CD4-positive, alpha-beta memory T cell (primary cell): ENCODE data around the gene MXRA8. TPM values are rescaled to one million over a fixed set of nuclear protein-coding genes. Genes with fewer than 3 reads are reported as not detected.

ENCODE experiments used
- CTCF ChIA-PET: fragments of 350-600 bp; sonication (Branson Sonifier 250); formaldehyde crosslinking; loops from one replicate; lab custom pipeline; 2021; ENCODE audit warnings: inconsistent platforms; ENCODE audit not compliant: partially characterized antibody; lab: Charles Lee
- POLR2A ChIA-PET: fragments of 350-600 bp; sonication (Branson Sonifier 250); formaldehyde crosslinking; loops from one replicate; lab custom pipeline; 2021; ENCODE audit not compliant: partially characterized antibody; lab: Charles Lee
- DNase-seq, 5 donors: peaks; one replicate each; pipeline versions ENCODE4 v3.0.0 to v3.0.0-alpha.2; 2020 to 2022; ENCODE audit warnings: mixed read lengths in 1 of 5
- H3K27ac ChIP-seq: one replicate; pipeline ENCODE4 v1.7.0; 2013; ENCODE audit warnings: low read depth, low read length
- H3K27me3 ChIP-seq: 2 replicates; pipeline ENCODE4 v1.7.0; 2013; ENCODE audit warnings: mild to moderate bottlenecking, low read length, moderate library complexity; ENCODE audit not compliant: insufficient read depth
- H3K36me3 ChIP-seq: 2 replicates; pipeline ENCODE4 v1.7.0; 2013; ENCODE audit warnings: mild to moderate bottlenecking, low read length, moderate library complexity; ENCODE audit not compliant: insufficient read depth
- H3K4me1 ChIP-seq: 2 replicates; pipeline ENCODE4 v1.7.0; 2013; ENCODE audit warnings: mild to moderate bottlenecking, low read length, moderate library complexity; ENCODE audit not compliant: insufficient read depth
- H3K4me3 ChIP-seq, 2 donors: one replicate each; pipeline ENCODE4 v1.7.0; 2013; ENCODE audit warnings: low read length in 2 of 2, mild to moderate bottlenecking in 1 of 2
- H3K9me3 ChIP-seq, 2 donors: one replicate each; pipeline ENCODE4 v1.7.0; 2013; ENCODE audit warnings: low read length in 2 of 2, control low read depth in 1 of 2; ENCODE audit not compliant: control insufficient read depth in 1 of 2
- H3K27ac Mint-ChIP-seq, 7 donors: one replicate each; pipeline ENCODE4 v1.8.0; 2020 to 2021; ENCODE audit warnings: mixed read lengths in 7 of 7, mild to moderate bottlenecking in 6 of 7, inconsistent platforms in 3 of 7, moderate library complexity in 3 of 7
- H3K27me3 Mint-ChIP-seq, 2 donors: one replicate each; pipeline ENCODE4 v1.8.0; 2020 to 2021; ENCODE audit warnings: mixed read lengths in 2 of 2
- H3K36me3 Mint-ChIP-seq, 2 donors: one replicate each; pipeline ENCODE4 v1.8.0; 2020 to 2021; ENCODE audit warnings: mixed read lengths in 2 of 2, inconsistent platforms in 1 of 2, mild to moderate bottlenecking in 1 of 2
- H3K4me1 Mint-ChIP-seq, 4 donors: one replicate each; pipeline ENCODE4 v1.8.0; 2020 to 2021; ENCODE audit warnings: mixed read lengths in 4 of 4, mild to moderate bottlenecking in 1 of 4
- H3K4me3 Mint-ChIP-seq, 8 donors: one replicate each; pipeline ENCODE4 v1.8.0; 2020 to 2021; ENCODE audit warnings: mixed read lengths in 8 of 8, mild to moderate bottlenecking in 7 of 8, moderate library complexity in 6 of 8, inconsistent platforms in 3 of 8
- H3K9me3 Mint-ChIP-seq, 8 donors: one replicate each; pipeline ENCODE4 v1.8.0; 2020 to 2021; ENCODE audit warnings: mixed read lengths in 8 of 8, mild to moderate bottlenecking in 5 of 8, inconsistent platforms in 3 of 8, moderate library complexity in 1 of 8
- intact Hi-C: fragments of 100-400 bp; cut with micrococcal nuclease; formaldehyde crosslinking; loops from one replicate; pipeline ENCODE4 v1.15.1; 2023
- polyA plus RNA-seq, 2 donors: library from polyadenylated mRNA; unstranded; fragments of 300-500 nt; fragmentation: Illumina TruSeq; gene quantifications; one replicate each; pipeline ENCODE4 v1.2.3, GENCODE V29; 2021
- total RNA-seq, 2 experiments: library from RNA; stranded (reverse); gene quantifications; one replicate each; pipeline ENCODE4 v1.2.3, GENCODE V29; 2021

MXRA8 gene
- total and polyA plus RNA-seq, 4 experiments from 2014 or later, result 0.35 to 0.57 TPM; not detected in 2

DNA sequence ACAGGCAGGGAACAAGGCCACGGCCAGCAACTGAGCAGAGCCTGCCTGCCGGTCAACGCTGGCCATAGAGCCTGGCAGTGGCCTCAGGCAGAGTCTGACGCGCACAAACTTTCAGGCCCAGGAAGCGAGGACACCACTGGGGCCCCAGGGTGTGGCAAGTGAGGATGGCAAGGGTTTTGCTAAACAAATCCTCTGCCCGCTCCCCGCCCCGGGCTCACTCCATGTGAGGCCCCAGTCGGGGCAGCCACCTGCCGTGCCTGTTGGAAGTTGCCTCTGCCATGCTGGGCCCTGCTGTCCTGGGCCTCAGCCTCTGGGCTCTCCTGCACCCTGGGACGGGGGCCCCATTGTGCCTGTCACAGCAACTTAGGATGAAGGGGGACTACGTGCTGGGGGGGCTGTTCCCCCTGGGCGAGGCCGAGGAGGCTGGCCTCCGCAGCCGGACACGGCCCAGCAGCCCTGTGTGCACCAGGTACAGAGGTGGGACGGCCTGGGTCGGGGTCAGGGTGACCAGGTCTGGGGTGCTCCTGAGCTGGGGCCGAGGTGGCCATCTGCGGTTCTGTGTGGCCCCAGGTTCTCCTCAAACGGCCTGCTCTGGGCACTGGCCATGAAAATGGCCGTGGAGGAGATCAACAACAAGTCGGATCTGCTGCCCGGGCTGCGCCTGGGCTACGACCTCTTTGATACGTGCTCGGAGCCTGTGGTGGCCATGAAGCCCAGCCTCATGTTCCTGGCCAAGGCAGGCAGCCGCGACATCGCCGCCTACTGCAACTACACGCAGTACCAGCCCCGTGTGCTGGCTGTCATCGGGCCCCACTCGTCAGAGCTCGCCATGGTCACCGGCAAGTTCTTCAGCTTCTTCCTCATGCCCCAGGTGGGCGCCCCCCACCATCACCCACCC is 27.0 kb downstream of the MXRA8 start, which contains the start of gene TAS1R3:
TAS1R3 (plus strand) TSS at position 213 of the 898 bp plus-strand sequence; CDS start at position 279, 66 bp downstream.
- ChIA-PET POLR2A (interaction anchor here (1.0 kb wide), 2 partner anchors 17 to 47 kb away, joined by 3 to 4 read pairs; no protein-coding TSS in a partner anchor), CTCF (no interaction called here)
- no peak within 1 kb of the TSS for H3K27ac Mint-ChIP-seq
- H3K9me3 ChIP-seq, result no peaks in the 10 kb centered on the region
- no peaks in the 10 kb centered on the region for H3K36me3 ChIP-seq
- H3K4me3 Mint-ChIP-seq, result no peak within 1 kb of the TSS
- H3K4me3 ChIP-seq, result no peak within 1 kb of the TSS
- no peak for DNase-seq
- no peaks in the 10 kb centered on the region for H3K9me3 Mint-ChIP-seq
- intact Hi-C loops, result no loop called here
- H3K4me1 Mint-ChIP-seq, result peaks cover 2 to 19% (median 5%) of the 10 kb centered on the region in 4 donors
- H3K27ac ChIP-seq, result no peak within 1 kb of the TSS
- H3K4me1 ChIP-seq, result peaks cover 9% of the 10 kb centered on the region
- H3K27me3 Mint-ChIP-seq, result no peaks in the 10 kb centered on the region
- no peaks in the 10 kb centered on the region for H3K27me3 ChIP-seq
- H3K36me3 Mint-ChIP-seq, result peaks cover 0 to 1% of the 10 kb centered on the region in 2 donors

DNA sequence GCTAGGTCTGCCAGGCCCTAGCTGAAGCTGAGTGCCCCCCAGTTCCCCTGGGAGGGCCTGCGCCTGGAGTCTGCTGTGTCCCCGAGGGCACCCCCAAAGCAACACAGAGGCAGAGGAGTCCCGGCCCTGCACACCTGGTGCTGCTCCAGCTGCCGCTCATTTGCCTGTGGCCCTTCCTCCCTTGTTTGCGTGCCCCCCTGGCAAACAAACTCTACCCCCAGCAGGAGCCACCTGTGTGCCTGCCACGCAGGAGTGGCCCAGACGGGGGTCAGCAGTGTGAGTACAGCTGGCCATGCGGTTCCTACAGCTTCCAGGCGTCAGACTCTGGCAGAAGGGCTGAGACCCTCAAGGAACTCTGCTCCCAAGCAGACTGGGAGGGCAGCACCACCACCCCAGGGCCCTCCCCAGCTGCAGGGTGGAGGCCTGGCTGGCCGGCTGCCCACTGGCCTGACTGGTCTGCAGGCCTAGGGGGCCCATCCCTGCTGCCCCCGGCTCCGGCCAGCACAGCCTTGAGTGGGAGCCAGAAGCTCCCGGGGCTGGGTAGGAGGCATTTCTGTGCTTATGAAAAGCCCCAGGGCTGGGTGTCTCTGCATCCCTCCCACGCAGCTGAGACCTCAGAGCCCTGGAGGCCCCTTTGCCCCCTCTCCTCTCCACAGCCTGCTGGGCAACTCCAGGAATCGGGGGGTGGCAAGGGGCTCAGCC is 27.8 kb downstream of the MXRA8 start:
- no peaks in the 10 kb centered on the region for H3K9me3 ChIP-seq
- H3K27me3 ChIP-seq, result no peaks in the 10 kb centered on the region
- Mint-ChIP-seq H3K9me3 (no peaks in the 10 kb centered on the region), H3K27me3 (no peaks in the 10 kb centered on the region), H3K36me3 (peaks cover 0 to 3% of the 10 kb centered on the region in 2 donors), H3K4me3 (no peak overlapping the region), H3K27ac (no peak overlapping the region), H3K4me1 (peaks cover 4 to 27% (median 11%) of the 10 kb centered on the region in 4 donors)
- H3K27ac ChIP-seq, result no peak overlapping the region
- ChIA-PET POLR2A (interaction anchor here (1.0 kb wide), 1 partner anchor 18 kb away, joined by 3 read pairs; no protein-coding TSS in a partner anchor), CTCF (no interaction called here)
- intact Hi-C loops, result no loop called here
- H3K36me3 ChIP-seq, result no peaks in the 10 kb centered on the region
- peaks cover 17% of the 10 kb centered on the region for H3K4me1 ChIP-seq
- DNase-seq, result no peak
- no peak overlapping the region for H3K4me3 ChIP-seq

DNA sequence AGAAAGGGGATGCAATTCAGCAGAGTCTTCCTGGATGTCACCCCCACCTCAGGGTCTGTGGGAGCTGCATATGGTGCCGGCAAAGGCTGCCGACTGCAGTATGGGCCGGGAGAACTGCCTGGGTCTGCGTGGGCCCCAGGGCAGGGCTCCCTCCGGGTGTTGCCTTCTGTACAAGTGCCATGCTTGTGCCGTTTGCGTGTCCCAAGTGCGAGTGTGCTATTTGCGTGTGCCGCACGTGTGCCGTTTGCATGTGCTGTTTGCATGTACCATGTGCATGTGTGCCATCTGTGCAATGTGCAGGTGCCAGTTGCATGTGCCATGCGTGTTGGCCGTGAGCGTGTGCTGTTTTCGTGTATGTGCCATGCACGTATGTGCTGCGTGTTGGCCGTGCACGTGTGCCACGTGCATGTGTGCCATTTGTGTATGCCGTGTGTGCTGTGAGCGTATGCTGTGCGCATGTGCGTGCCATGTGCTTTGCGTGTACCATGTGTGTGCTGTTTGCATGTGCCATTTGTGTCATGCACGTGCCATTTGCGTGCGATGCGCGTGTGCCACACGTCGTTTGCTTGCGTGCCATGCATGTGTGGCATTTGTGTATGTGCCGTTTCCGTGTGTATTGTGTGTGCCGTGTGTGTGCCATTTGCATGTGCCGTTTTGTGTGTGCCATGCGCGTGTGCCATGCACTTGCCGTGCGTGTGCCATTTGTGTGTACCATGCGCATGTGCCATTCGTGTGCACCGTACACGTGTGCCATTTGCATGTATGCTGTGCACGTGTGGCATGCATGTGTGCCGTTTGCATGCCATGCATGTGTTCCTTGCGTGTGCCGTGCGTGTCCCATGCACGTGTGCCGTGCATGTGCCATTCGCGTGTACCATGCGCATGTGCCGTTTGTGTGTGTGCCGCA is 28.8 kb downstream of the MXRA8 start:
- H3K27me3 ChIP-seq, result no peaks in the 10 kb centered on the region
- no peaks in the 10 kb centered on the region for H3K27me3 Mint-ChIP-seq
- no peak overlapping the region for H3K27ac ChIP-seq
- no peaks in the 10 kb centered on the region for H3K36me3 ChIP-seq
- H3K4me3 Mint-ChIP-seq, result peak overlapping the region in 1 of 8 donors; percentile 39
- H3K4me3 ChIP-seq, result no peak overlapping the region
- H3K9me3 Mint-ChIP-seq, result no peaks in the 10 kb centered on the region
- CTCF ChIA-PET, result no interaction called here
- H3K4me1 ChIP-seq, result peaks cover 24% of the 10 kb centered on the region
- peak overlapping the region in 2 of 7 donors; percentile 46 to 52 for H3K27ac Mint-ChIP-seq
- H3K4me1 Mint-ChIP-seq, result peaks cover 4 to 29% (median 14%) of the 10 kb centered on the region in 4 donors
- peaks cover 0 to 3% of the 10 kb centered on the region in 2 donors for H3K36me3 Mint-ChIP-seq
- intact Hi-C loops, result no loop called here
- POLR2A ChIA-PET, result interaction anchor here (1.0 to 1.3 kb wide), 2 partner anchors 19 kb away, joined by 3 read pairs; no protein-coding TSS in a partner anchor
- DNase-seq, result no peak
- H3K9me3 ChIP-seq, result no peaks in the 10 kb centered on the region

DNA sequence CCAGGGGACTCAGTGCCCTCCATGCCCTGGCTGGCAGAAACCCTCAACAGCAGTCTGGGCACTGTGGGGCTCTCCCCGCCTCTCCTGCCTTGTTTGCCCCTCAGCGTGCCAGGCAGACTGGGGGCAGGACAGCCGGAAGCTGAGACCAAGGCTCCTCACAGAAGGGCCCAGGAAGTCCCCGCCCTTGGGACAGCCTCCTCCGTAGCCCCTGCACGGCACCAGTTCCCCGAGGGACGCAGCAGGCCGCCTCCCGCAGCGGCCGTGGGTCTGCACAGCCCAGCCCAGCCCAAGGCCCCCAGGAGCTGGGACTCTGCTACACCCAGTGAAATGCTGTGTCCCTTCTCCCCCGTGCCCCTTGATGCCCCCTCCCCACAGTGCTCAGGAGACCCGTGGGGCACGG is 30.1 kb downstream of the MXRA8 start:
- H3K27ac ChIP-seq, result no peak overlapping the region
- peaks cover 0 to 4% of the 10 kb centered on the region in 2 donors for H3K36me3 Mint-ChIP-seq
- H3K27me3 ChIP-seq, result no peaks in the 10 kb centered on the region
- H3K27me3 Mint-ChIP-seq, result no peaks in the 10 kb centered on the region
- H3K4me1 ChIP-seq, result peaks cover 28% of the 10 kb centered on the region
- intact Hi-C loops, result no loop called here
- peaks cover 7 to 35% (median 20%) of the 10 kb centered on the region in 4 donors for H3K4me1 Mint-ChIP-seq
- H3K9me3 Mint-ChIP-seq, result peaks cover 0 to 2% (median 0%) of the 10 kb centered on the region in 8 donors
- no peak overlapping the region for H3K4me3 Mint-ChIP-seq
- no peaks in the 10 kb centered on the region for H3K9me3 ChIP-seq
- DNase-seq, result no peak
- ChIA-PET CTCF (no interaction called here), POLR2A (interaction anchor here (1.0 to 1.3 kb wide), 2 partner anchors 18 to 20 kb away, joined by 3 read pairs; no protein-coding TSS in a partner anchor)
- H3K4me3 ChIP-seq, result no peak overlapping the region
- no peaks in the 10 kb centered on the region for H3K36me3 ChIP-seq
- no peak overlapping the region for H3K27ac Mint-ChIP-seq

DNA sequence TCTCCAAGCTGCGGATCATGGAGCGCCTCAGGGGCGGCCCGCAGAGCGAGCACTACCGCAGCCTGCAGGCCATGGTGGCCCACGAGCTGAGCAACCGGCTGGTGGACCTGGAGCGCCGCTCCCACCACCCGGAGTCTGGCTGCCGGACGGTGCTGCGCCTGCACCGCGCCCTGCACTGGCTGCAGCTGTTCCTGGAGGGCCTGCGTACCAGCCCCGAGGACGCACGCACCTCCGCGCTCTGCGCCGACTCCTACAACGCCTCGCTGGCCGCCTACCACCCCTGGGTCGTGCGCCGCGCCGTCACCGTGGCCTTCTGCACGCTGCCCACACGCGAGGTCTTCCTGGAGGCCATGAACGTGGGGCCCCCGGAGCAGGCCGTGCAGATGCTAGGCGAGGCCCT is 31.1 kb downstream of the MXRA8 start:
- no peak for DNase-seq
- H3K4me3 ChIP-seq, result no peak overlapping the region
- Mint-ChIP-seq H3K36me3 (peaks cover 0 to 4% of the 10 kb centered on the region in 2 donors), H3K4me3 (peak overlapping the region in 2 of 8 donors; percentile 25 to 31), H3K4me1 (peaks cover 9 to 45% (median 25%) of the 10 kb centered on the region in 4 donors), H3K27ac (peak overlapping the region in 1 of 7 donors; percentile 41), H3K27me3 (no peaks in the 10 kb centered on the region), H3K9me3 (peaks cover 0 to 2% (median 0%) of the 10 kb centered on the region in 8 donors)
- no peak overlapping the region for H3K27ac ChIP-seq
- intact Hi-C loops, result no loop called here
- H3K9me3 ChIP-seq, result no peaks in the 10 kb centered on the region
- no peaks in the 10 kb centered on the region for H3K27me3 ChIP-seq
- ChIA-PET POLR2A (interaction anchor here (1.2 kb wide), 1 partner anchor 22 kb away, joined by 3 read pairs; no protein-coding TSS in a partner anchor), CTCF (interaction anchor here (0.8 kb wide), 1 partner anchor 46 kb away, joined by 3 read pairs; no protein-coding TSS in a partner anchor)
- peaks cover 35% of the 10 kb centered on the region for H3K4me1 ChIP-seq
- H3K36me3 ChIP-seq, result no peaks in the 10 kb centered on the region

DNA sequence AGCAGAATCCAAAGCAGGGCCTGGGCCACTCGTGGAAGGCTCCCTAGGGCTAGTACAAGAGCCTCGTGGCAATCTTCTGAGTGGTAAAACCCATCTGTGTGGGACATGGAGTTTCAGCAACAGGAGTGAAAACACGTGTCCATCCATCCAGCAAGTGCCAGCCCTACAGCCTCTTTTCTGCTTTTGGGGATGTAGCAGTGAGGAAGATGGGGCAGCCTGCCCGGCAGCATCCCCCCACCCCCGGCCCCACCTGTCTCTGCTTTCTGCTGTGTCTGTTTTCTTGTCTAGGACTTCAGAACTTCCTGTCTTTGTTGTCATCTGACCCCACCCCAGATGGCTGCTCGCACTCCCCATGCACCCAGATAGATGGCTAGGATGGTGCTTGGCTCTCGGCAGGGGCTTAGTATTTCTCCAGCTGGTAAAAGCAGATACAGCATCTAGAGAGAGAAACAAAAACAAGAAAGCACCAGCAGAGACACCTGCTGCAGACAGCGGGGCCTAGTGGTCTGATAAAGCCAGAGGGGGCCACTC is 32.2 kb downstream of the MXRA8 start:
- peaks cover 0 to 4% of the 10 kb centered on the region in 2 donors for H3K36me3 Mint-ChIP-seq
- ChIA-PET POLR2A (interaction anchor here (1.0 to 1.8 kb wide), 3 partner anchors 16 to 73 kb away, joined by 3 to 14 read pairs (median 3); partner anchors contain the start of genes CCNL2 and PUSL1), CTCF (interaction anchor here (1.4 kb wide), 1 partner anchor 47 kb away, joined by 4 read pairs; no protein-coding TSS in a partner anchor)
- Histone ChIP-seq H3K4me1 (peaks cover 41% of the 10 kb centered on the region), H3K4me3 (no peak overlapping the region), H3K36me3 (peaks cover 2% of the 10 kb centered on the region), H3K27ac (peak overlapping the region; percentile 89), H3K27me3 (no peaks in the 10 kb centered on the region), H3K9me3 (no peaks in the 10 kb centered on the region)
- peak overlapping the region; percentile 57 to 84 (median 76) for H3K4me3 Mint-ChIP-seq
- H3K27me3 Mint-ChIP-seq, result no peaks in the 10 kb centered on the region
- no peak for DNase-seq
- intact Hi-C loops, result loop anchor here (1.0 kb wide), 1 partner anchor 17 kb away; no protein-coding TSS in a partner anchor
- peaks cover 12 to 49% (median 32%) of the 10 kb centered on the region in 4 donors for H3K4me1 Mint-ChIP-seq
- peaks cover 0 to 2% (median 0%) of the 10 kb centered on the region in 8 donors for H3K9me3 Mint-ChIP-seq
- H3K27ac Mint-ChIP-seq, result peak overlapping the region; percentile 55 to 84 (median 75)
